Measurements from ENCODE around the gene WNT3A. TPM values are rescaled to one million over a fixed set of nuclear protein-coding genes. Genes with fewer than 3 reads are reported as not detected.

The WNT3A gene
- total RNA-seq, 4 donors from 2014 or later, result 1.9 to 4.1 (median 3.5) TPM

DNA sequence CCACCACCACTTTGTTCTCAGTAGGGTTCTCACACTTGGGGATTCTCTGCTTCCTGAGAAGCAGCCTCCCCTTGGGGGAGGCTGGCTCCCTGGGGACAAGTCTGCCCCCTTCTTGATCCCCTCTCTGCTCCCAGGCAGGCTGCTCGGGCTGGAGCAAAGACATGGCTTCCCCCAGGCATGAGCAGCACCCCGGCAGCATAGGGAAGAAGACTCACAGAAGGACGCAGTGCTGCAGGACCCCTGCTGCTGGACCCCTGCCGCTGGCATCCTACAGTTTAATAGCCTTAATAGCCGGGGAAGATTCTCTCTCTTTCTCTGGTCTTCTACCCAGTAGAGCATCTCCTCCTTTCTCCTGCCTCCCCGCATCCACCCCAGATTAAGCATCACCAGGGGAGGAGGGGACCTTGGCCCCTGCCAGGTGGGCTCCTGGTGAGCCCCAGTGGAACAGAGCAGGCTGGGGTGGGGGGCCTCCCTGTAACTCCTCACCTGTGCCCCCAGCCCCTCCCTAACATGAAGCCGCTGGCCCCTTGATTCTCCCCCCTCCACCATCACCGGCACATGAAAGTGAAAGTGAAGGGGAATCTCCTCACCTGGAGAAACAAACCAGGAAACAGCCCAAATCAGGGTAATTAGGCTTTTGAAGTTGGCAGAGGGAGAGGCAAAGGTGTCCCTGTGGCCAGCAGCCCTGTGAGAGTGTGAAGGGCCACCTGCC, 2.5 kb downstream of the WNT3A start:
- intact Hi-C loops (cut with DNase I; ENCODE audit: low total_unique reads), result no loop called here
- DNase-seq (ENCODE audit: low spot score in 2 of 2), result peak in 1 of 2 donors; percentile 62
- 17 to 32% methylated on average over 8 of the region's 8 CpGs for WGBS, 2 donors
- no peak for TF ChIP-seq CTCF (IDR thresholded peaks at IDR 0.05)
- no peak for TF ChIP-seq POLR2A (IDR thresholded peaks at IDR 0.05)
- no peak overlapping the region for H3K4me3 ChIP-seq (ENCODE audit: low read depth, poor library complexity, severe bottlenecking)

- WGBS, 2 donors, result 70 to 75% methylated on average over 21 of the region's 21 CpGs
- no peak overlapping the region for H3K4me3 ChIP-seq (ENCODE audit: low read depth, poor library complexity, severe bottlenecking)
- TF ChIP-seq POLR2A (IDR thresholded peaks at IDR 0.05), result no peak
- DNase-seq (ENCODE audit: low spot score in 2 of 2), result peak in 1 of 2 donors; percentile 82
- intact Hi-C loops (cut with DNase I; ENCODE audit: low total_unique reads), result no loop called here
Observed at GRCh38 chr1:228009828-228010775, 3.3 kb downstream of the WNT3A start.

GRCh38 chr1:228010921-228011320, 4.1 kb downstream of the WNT3A start:
- TF ChIP-seq POLR2A (IDR thresholded peaks at IDR 0.05) (no peak), CTCF (IDR thresholded peaks at IDR 0.05) (no peak)
- peak in 1 of 2 donors; percentile 74 for DNase-seq (ENCODE audit: low spot score in 2 of 2)
- intact Hi-C loops (cut with DNase I; ENCODE audit: low total_unique reads), result no loop called here
- no peak overlapping the region for H3K4me3 ChIP-seq (ENCODE audit: low read depth, poor library complexity, severe bottlenecking)
- WGBS, 2 donors, result 64 to 74% methylated on average over 6 to 7 of the region's 7 CpGs

- WGBS, 2 donors, result 70 to 80% methylated on average over 15 to 16 of the region's 16 CpGs
- intact Hi-C loops (cut with DNase I; ENCODE audit: low total_unique reads), result no loop called here
- H3K4me3 ChIP-seq (ENCODE audit: low read depth, poor library complexity, severe bottlenecking), result no peak overlapping the region
- TF ChIP-seq POLR2A (IDR thresholded peaks at IDR 0.05) (no peak), CTCF (IDR thresholded peaks at IDR 0.05) (no peak)
- DNase-seq (ENCODE audit: low spot score in 2 of 2), result peak in 1 of 2 donors; percentile 66
Observed at GRCh38 chr1:228011721-228012311, 5.0 kb downstream of the WNT3A start.

- TF ChIP-seq POLR2A (IDR thresholded peaks at IDR 0.05), result no peak
- TF ChIP-seq CTCF (IDR thresholded peaks at IDR 0.05), result no peak
- peak in 1 of 2 donors; percentile 72 for DNase-seq (ENCODE audit: low spot score in 2 of 2)
- no peak overlapping the region for H3K4me3 ChIP-seq (ENCODE audit: low read depth, poor library complexity, severe bottlenecking)
- intact Hi-C loops (cut with DNase I; ENCODE audit: low total_unique reads), result no loop called here
- 86 to 88% methylated on average over 5 of the region's 5 CpGs for WGBS, 2 donors
Observed at GRCh38 chr1:228012555-228012954, 5.8 kb downstream of the WNT3A start.
